Trophoblast cell (in vitro differentiated cells and primary cell): ENCODE data around the gene CHAT.

Experiments
- DNase-seq, 2 donors: peaks; one replicate each; pipeline ENCODE4 v3.0.0-alpha.2; 2016
- H2AFZ ChIP-seq: 2 replicates; pipeline ENCODE4 v1.6.1; 2013; ENCODE audit warnings: low read length, moderate library complexity, mild to moderate bottlenecking; ENCODE audit not compliant: insufficient read depth, poor library complexity
- H2AK5ac ChIP-seq: 2 replicates; pipeline ENCODE4 v1.6.1; 2013; ENCODE audit warnings: mild to moderate bottlenecking, low read length
- H2BK120ac ChIP-seq: 2 replicates; pipeline ENCODE4 v1.6.1; 2013; ENCODE audit warnings: low read length, mild to moderate bottlenecking, moderate library complexity; ENCODE audit not compliant: insufficient read depth, poor library complexity
- H2BK12ac ChIP-seq: 2 replicates; pipeline ENCODE4 v1.6.1; 2013; ENCODE audit warnings: mild to moderate bottlenecking, low read length, moderate library complexity
- H2BK5ac ChIP-seq: 2 replicates; pipeline ENCODE4 v1.6.1; 2013; ENCODE audit warnings: low read length, low read depth, moderate library complexity, mild to moderate bottlenecking; ENCODE audit not compliant: poor library complexity
- H3K14ac ChIP-seq: 2 replicates; pipeline ENCODE4 v1.6.1; 2013; ENCODE audit warnings: mild to moderate bottlenecking, low read length
- H3K18ac ChIP-seq: 2 replicates; pipeline ENCODE4 v1.6.1; 2013; ENCODE audit warnings: mild to moderate bottlenecking, low read length
- H3K23ac ChIP-seq: 2 replicates; pipeline ENCODE4 v1.6.1; 2013; ENCODE audit warnings: low read length
- H3K27ac ChIP-seq: 2 replicates; pipeline ENCODE4 v1.5.1; 2013; ENCODE audit warnings: low read depth, mild to moderate bottlenecking, inconsistent platforms, low read length, moderate library complexity
- H3K27me3 ChIP-seq: 2 replicates; pipeline ENCODE4 v1.6.1; 2013; ENCODE audit warnings: inconsistent platforms, mild to moderate bottlenecking, low read length, moderate library complexity; ENCODE audit not compliant: insufficient read depth
- H3K36me3 ChIP-seq, 2 experiments: 1 replicate in 1 of 2; 2 replicates in 1 of 2; pipeline ENCODE4 v1.6.1; 2013; ENCODE audit warnings: low read length in 2 of 2, mild to moderate bottlenecking in 2 of 2, moderate library complexity in 1 of 2; ENCODE audit not compliant: insufficient read depth in 2 of 2, control insufficient read depth in 1 of 2
- H3K4ac ChIP-seq: 2 replicates; pipeline ENCODE4 v1.6.1; 2013; ENCODE audit warnings: low read depth, mild to moderate bottlenecking, low read length, moderate library complexity
- H3K4me1 ChIP-seq, 2 experiments: 1 replicate in 1 of 2; 2 replicates in 1 of 2; pipeline ENCODE4 v1.6.1; 2013; ENCODE audit warnings: low read length in 2 of 2, mild to moderate bottlenecking in 2 of 2, moderate library complexity in 1 of 2; ENCODE audit not compliant: insufficient read depth in 2 of 2, control insufficient read depth in 1 of 2
- H3K4me2 ChIP-seq: 2 replicates; pipeline ENCODE4 v1.6.1; 2013; ENCODE audit warnings: inconsistent platforms, mild to moderate bottlenecking, low read length, moderate library complexity
- H3K4me3 ChIP-seq: 2 replicates; pipeline ENCODE4 v1.5.1; 2013; ENCODE audit warnings: mild to moderate bottlenecking, low read depth, low read length, inconsistent platforms
- H3K79me1 ChIP-seq: one replicate; pipeline ENCODE4 v1.6.1; 2013; ENCODE audit warnings: low read length
- H3K79me2 ChIP-seq: 2 replicates; pipeline ENCODE4 v1.6.1; 2013; ENCODE audit warnings: low read length, mild to moderate bottlenecking; ENCODE audit not compliant: control insufficient read depth, insufficient read depth, poor library complexity
- H3K9ac ChIP-seq: 2 replicates; pipeline ENCODE4 v1.6.1; 2013; ENCODE audit warnings: mild to moderate bottlenecking, low read length
- H3K9me3 ChIP-seq: 2 replicates; pipeline ENCODE4 v1.6.1; 2013; ENCODE audit warnings: low read depth, mild to moderate bottlenecking, control low read depth, inconsistent platforms, low read length; ENCODE audit not compliant: insufficient read depth
- H4K12ac ChIP-seq: 2 replicates; pipeline ENCODE4 v1.6.1; 2013; ENCODE audit warnings: low read depth, mild to moderate bottlenecking, low read length, moderate library complexity
- H4K8ac ChIP-seq: 2 replicates; pipeline ENCODE4 v1.6.1; 2013; ENCODE audit warnings: low read depth, mild to moderate bottlenecking, low read length, moderate library complexity
- H4K91ac ChIP-seq: one replicate; pipeline ENCODE4 v1.6.1; 2013; ENCODE audit warnings: low read depth, mild to moderate bottlenecking, low read length, moderate library complexity
- WGBS: extraction: QIAGEN DNeasy Blood & Tissue Kit; methylation state at CpG from one replicate; pipeline ENCODE4 v1.1.7; 2013; ENCODE audit warnings: missing lambda C conversion rate; ENCODE audit not compliant: insufficient read length, insufficient coverage; ENCODE audit errors: extremely low coverage; 5-methylcytosine and 5-hydroxymethylcytosine counted together

Gene CHAT

DNA sequence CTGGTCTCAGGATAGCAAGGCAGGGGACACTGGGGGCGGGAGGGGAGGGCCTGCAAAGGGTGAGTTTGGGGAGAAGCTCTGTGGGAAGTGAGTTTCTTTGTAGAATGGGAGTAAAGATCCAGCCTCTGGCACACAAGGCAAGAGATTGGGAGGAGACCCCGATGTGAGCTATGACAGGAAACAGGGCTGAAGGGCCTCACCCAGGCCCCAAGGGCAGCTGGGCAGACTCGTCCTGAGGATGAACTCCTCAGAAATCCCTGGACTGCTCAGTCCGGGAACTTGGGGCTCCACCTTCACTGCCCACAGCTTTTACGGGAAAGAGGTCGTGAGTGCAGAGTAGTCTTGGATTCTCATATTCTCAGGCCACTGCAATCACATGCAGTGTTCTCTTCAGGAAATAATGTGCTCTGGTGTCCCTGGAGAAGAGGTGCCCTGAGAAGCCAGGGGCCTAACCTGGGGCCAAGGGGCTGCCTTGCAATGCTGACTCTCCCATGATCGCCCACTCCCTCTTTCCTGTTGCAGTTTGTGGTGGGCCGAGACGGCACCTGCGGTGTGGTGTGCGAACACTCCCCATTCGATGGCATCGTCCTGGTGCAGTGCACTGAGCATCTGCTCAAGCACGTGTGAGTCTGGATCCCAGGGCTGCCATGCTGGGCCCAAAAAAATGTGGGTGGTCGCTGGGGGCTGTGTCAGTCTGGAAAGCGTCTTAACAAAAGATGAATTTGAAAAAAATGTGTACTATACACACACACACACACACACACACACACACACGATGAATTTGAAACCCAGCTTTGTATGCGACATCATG is 34.4 kb downstream of the CHAT start:
- Histone ChIP-seq H3K14ac (no peak overlapping the region), H3K23ac (no peak overlapping the region), H2AFZ (no peak overlapping the region), H3K4ac (no peak overlapping the region), H3K79me1 (no peaks in the 10 kb centered on the region), H3K27me3 (no peaks in the 10 kb centered on the region), H2BK5ac (no peak overlapping the region), H3K4me3 (no peak overlapping the region), H2BK120ac (no peak overlapping the region), H3K9me3 (peaks cover 2% of the 10 kb centered on the region), H3K18ac (no peak overlapping the region), H3K9ac (no peak overlapping the region), H4K8ac (no peak overlapping the region), H3K4me2 (no peak overlapping the region), H3K4me1 (peaks cover 0 to 2% of the 10 kb centered on the region in 2 experiments), H3K79me2 (no peaks in the 10 kb centered on the region), H2AK5ac (no peak overlapping the region), H3K36me3 (no peaks in the 10 kb centered on the region), H2BK12ac (no peak overlapping the region), H4K91ac (no peak overlapping the region), H4K12ac (no peak overlapping the region), H3K27ac (no peak overlapping the region)
- WGBS, result no CpG with 5 or more reads among the region's 18 CpGs
- DNase-seq, result no peak

DNA sequence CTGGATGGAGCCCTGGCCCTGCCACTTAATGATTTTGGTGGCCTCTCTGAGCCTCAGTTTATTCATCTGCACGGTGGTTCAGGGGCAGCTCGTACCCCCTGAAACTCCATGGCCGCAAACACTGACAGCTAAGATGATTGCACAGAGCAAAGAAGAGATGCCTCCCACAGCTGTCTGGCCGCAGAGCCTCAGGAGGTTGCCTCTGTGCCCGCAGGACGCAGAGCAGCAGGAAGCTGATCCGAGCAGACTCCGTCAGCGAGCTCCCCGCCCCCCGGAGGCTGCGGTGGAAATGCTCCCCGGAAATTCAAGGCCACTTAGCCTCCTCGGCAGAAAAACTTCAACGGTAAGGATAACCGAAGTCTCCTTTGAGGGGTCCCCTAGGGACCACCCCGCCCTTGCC is 35.5 kb downstream of the CHAT start:
- H3K4ac ChIP-seq, result no peak overlapping the region
- no peak overlapping the region for H4K8ac ChIP-seq
- H2AFZ ChIP-seq, result no peak overlapping the region
- H3K27ac ChIP-seq, result no peak overlapping the region
- H3K18ac ChIP-seq, result no peak overlapping the region
- no peaks in the 10 kb centered on the region for H3K9me3 ChIP-seq
- no peak overlapping the region for H2BK5ac ChIP-seq
- no peak overlapping the region for H4K91ac ChIP-seq
- no peaks in the 10 kb centered on the region for H3K36me3 ChIP-seq
- H3K79me2 ChIP-seq, result no peaks in the 10 kb centered on the region
- no peak overlapping the region for H3K4me2 ChIP-seq
- H3K79me1 ChIP-seq, result no peaks in the 10 kb centered on the region
- H3K14ac ChIP-seq, result no peak overlapping the region
- no peak overlapping the region for H2BK12ac ChIP-seq
- no peak overlapping the region for H3K4me3 ChIP-seq
- H3K4me1 ChIP-seq, result peaks cover 0 to 2% of the 10 kb centered on the region in 2 experiments
- no peak overlapping the region for H2BK120ac ChIP-seq
- no peak overlapping the region for H3K9ac ChIP-seq
- H3K27me3 ChIP-seq, result no peaks in the 10 kb centered on the region
- H2AK5ac ChIP-seq, result no peak overlapping the region
- DNase-seq, result no peak
- no peak overlapping the region for H3K23ac ChIP-seq
- no CpG with 5 or more reads among the region's 17 CpGs for WGBS
- no peak overlapping the region for H4K12ac ChIP-seq

GRCh38 chr10:49649936-49650723 is 36.3 kb downstream of the CHAT start:
- Histone ChIP-seq H3K9ac (no peak overlapping the region), H2BK120ac (no peak overlapping the region), H3K4ac (no peak overlapping the region), H2BK5ac (no peak overlapping the region), H3K18ac (no peak overlapping the region), H4K91ac (no peak overlapping the region), H2BK12ac (no peak overlapping the region), H3K4me3 (no peak overlapping the region), H4K12ac (no peak overlapping the region), H3K27me3 (no peaks in the 10 kb centered on the region), H3K9me3 (no peaks in the 10 kb centered on the region), H3K23ac (no peak overlapping the region), H3K4me1 (peaks cover 0 to 2% of the 10 kb centered on the region in 2 experiments), H3K79me2 (no peaks in the 10 kb centered on the region), H3K36me3 (no peaks in the 10 kb centered on the region), H3K14ac (no peak overlapping the region), H3K27ac (no peak overlapping the region), H2AFZ (no peak overlapping the region), H2AK5ac (no peak overlapping the region), H4K8ac (no peak overlapping the region), H3K4me2 (no peak overlapping the region), H3K79me1 (no peaks in the 10 kb centered on the region)
- WGBS, result no CpG with 5 or more reads among the region's 8 CpGs
- no peak for DNase-seq

DNA sequence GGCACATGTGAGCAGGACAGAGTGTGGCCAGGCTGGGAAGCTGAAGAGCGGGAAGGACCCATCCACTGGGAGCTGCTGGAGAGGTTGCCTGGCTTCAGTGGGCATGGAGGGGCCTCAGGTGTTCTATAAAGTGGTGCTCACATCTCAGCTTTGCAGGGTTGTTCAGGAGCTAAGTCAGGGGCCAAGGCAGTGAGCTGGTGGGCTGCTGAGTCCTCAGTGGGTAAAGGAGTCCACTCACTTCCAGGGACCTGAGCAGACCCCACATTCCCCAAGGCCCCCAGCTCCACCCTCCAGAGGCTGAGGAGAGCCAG is 36.8 kb downstream of the CHAT start:
- no CpG with 5 or more reads among the region's 1 CpG for WGBS
- Histone ChIP-seq H3K36me3 (no peaks in the 10 kb centered on the region), H3K4me3 (no peak overlapping the region), H2BK120ac (no peak overlapping the region), H2AFZ (no peak overlapping the region), H3K9me3 (no peaks in the 10 kb centered on the region), H3K4me2 (no peak overlapping the region), H3K23ac (no peak overlapping the region), H3K4me1 (peaks cover 0 to 2% of the 10 kb centered on the region in 2 experiments), H3K27me3 (no peaks in the 10 kb centered on the region), H2BK12ac (no peak overlapping the region), H3K18ac (no peak overlapping the region), H4K91ac (no peak overlapping the region), H3K14ac (no peak overlapping the region), H3K27ac (no peak overlapping the region), H3K9ac (no peak overlapping the region), H4K8ac (no peak overlapping the region), H3K79me2 (no peaks in the 10 kb centered on the region), H2BK5ac (no peak overlapping the region), H3K4ac (no peak overlapping the region), H2AK5ac (no peak overlapping the region), H3K79me1 (no peaks in the 10 kb centered on the region), H4K12ac (no peak overlapping the region)
- no peak for DNase-seq
